NCI-H2171 treated with DMSO at 0.1 percent for 48 hours (cell line): Measurements from ENCODE around the gene TRIM41.
"Not testable (repeated sequence)": the region's sequence is repeated elsewhere in the genome, so short reads cannot be mapped to it uniquely, and the experiment has no call there.

Experiments used
- DNase-seq: peaks from one replicate; lab custom pipeline; 2025; lab: John Stamatoyannopoulos, UW

Gene TRIM41

GRCh38 chr5:181193656-181194055 lies 29.4 kb upstream of the TRIM41 start:
- DNase-seq: no peak

- no peak for DNase-seq
Measured at GRCh38 chr5:181194489-181195248, 28.4 kb upstream of the TRIM41 start.

- DNase-seq: no peak
Measured at GRCh38 chr5:181195249-181195761, 27.8 kb upstream of the TRIM41 start.

- DNase-seq: no peak
Measured at GRCh38 chr5:181197326-181197951, 25.6 kb upstream of the TRIM41 start.

- DNase-seq: no peak
Measured at GRCh38 chr5:181198106-181198685, 24.9 kb upstream of the TRIM41 start.

- no peak for DNase-seq
Measured at GRCh38 chr5:181198905-181199519, 24.1 kb upstream of the TRIM41 start.

GRCh38 chr5:181199881-181200638 lies 23.0 kb upstream of the TRIM41 start:
- DNase-seq: no peak

GRCh38 chr5:181200816-181201215 lies 22.3 kb upstream of the TRIM41 start:
- DNase-seq: no peak

- no peak for DNase-seq
Measured at GRCh38 chr5:181203093-181203711, 19.9 kb upstream of the TRIM41 start.

- no peak for DNase-seq
Measured at GRCh38 chr5:181203777-181204112, 19.3 kb upstream of the TRIM41 start.

GRCh38 chr5:181204113-181204825 lies 18.8 kb upstream of the TRIM41 start:
- DNase-seq: no peak

GRCh38 chr5:181204826-181205760 lies 18.0 kb upstream of the TRIM41 start, which contains the start of gene TRIM7:
Gene TRIM7 (minus strand): TSS chr5:181205196. CDS start chr5:181205110, 86 bp downstream.
- DNase-seq: no peak

GRCh38 chr5:181205761-181206649 lies 17.1 kb upstream of the TRIM41 start:
- no peak for DNase-seq

- no peak for DNase-seq
Measured at GRCh38 chr5:181207214-181207959, 15.7 kb upstream of the TRIM41 start.

GRCh38 chr5:181207960-181208253 lies 15.2 kb upstream of the TRIM41 start:
- no peak for DNase-seq

GRCh38 chr5:181209006-181209405 lies 14.1 kb upstream of the TRIM41 start:
- not testable (repeated sequence) for DNase-seq

GRCh38 chr5:181210148-181210547 lies 12.9 kb upstream of the TRIM41 start:
- DNase-seq: not testable (repeated sequence)

GRCh38 chr5:181210698-181211097 lies 12.4 kb upstream of the TRIM41 start:
- not testable (repeated sequence) for DNase-seq
